Panc1 (cell line): ENCODE measurements around the gene SLC2A1. TPM values are rescaled to one million over a fixed set of nuclear protein-coding genes. Genes with fewer than 3 reads are reported as not detected.

Source experiments
- ATAC-seq: fragments of 200-7000 bp; cut with Tn5 transposase; 2 replicates; pipeline ENCODE4 v1.9.1; 2020; ENCODE audit warnings: mild to moderate bottlenecking, moderate library complexity
- BruUV-seq: library from RNA; stranded (reverse); fragments of 400-500 nt; replicated peaks from 2 replicates; lab custom pipeline; 2021; lab: Mats Ljungman, UMichigan
- CTCF ChIA-PET: fragments of 300-600 bp; sonication (Branson Sonifier 250); formaldehyde crosslinking; loops from one replicate; lab custom pipeline; 2022; ENCODE audit warnings: antibody characterized with exemption; lab: Charles Lee
- POLR2A ChIA-PET: fragments of 300-600 bp; sonication (Branson Sonifier 250); formaldehyde crosslinking; loops from one replicate; lab custom pipeline; 2022; ENCODE audit warnings: antibody characterized with exemption; lab: Charles Lee
- DNase-seq: peaks from one replicate; pipeline ENCODE4 v3.0.0-alpha.2; 2010; ENCODE audit warnings: low read depth, low spot score
- H3K27ac ChIP-seq: 2 replicates; pipeline ENCODE4 v1.5.1; 2011; ENCODE audit warnings: mild to moderate bottlenecking, low read length, inconsistent platforms
- H3K27me3 ChIP-seq: fragments of 200-500 bp; sonication (Bioruptor generic); 2 replicates; pipeline ENCODE4 v1.6.0; 2014; ENCODE audit warnings: low read length, inconsistent platforms; ENCODE audit not compliant: control insufficient read depth, insufficient read depth
- H3K36me3 ChIP-seq: fragments of 200-500 bp; sonication (Bioruptor generic); 2 replicates; pipeline ENCODE4 v1.5.1; 2014; ENCODE audit warnings: inconsistent platforms, mild to moderate bottlenecking, low read length, moderate library complexity; ENCODE audit not compliant: control insufficient read depth, insufficient read depth
- H3K4me1 ChIP-seq: 2 replicates; pipeline ENCODE4 v1.5.1; 2011; ENCODE audit warnings: inconsistent platforms, mild to moderate bottlenecking, low read length, moderate library complexity; ENCODE audit not compliant: control insufficient read depth, insufficient read depth
- H3K4me3 ChIP-seq, 2 experiments: 2 replicates each; pipeline ENCODE4 v1.5.1; 2011 to 2012; ENCODE audit warnings: low read depth in 2 of 2, low read length in 2 of 2, mild to moderate bottlenecking in 2 of 2, inconsistent platforms in 1 of 2, moderate library complexity in 1 of 2
- H3K9me3 ChIP-seq: fragments of 200-500 bp; sonication (Bioruptor generic); 2 replicates; pipeline ENCODE4 v1.5.1; 2014; ENCODE audit warnings: low read depth, mild to moderate bottlenecking, inconsistent platforms, low read length, moderate library complexity; ENCODE audit not compliant: control insufficient read depth, insufficient read depth
- CTCF ChIP-seq: fragments of 450-650 bp; IDR thresholded peaks from 2 replicates; pipeline ENCODE4 v1.5.1; 2017; ENCODE audit warnings: mild to moderate bottlenecking
- POLR2AphosphoS5 ChIP-seq: IDR thresholded peaks from 2 replicates; pipeline ENCODE4 v1.6.1; 2012; ENCODE audit warnings: mild to moderate bottlenecking, low read depth, low read length, moderate library complexity
- SIN3A ChIP-seq: IDR thresholded peaks from 2 replicates; pipeline ENCODE4 v1.6.1; 2012; ENCODE audit warnings: low read depth, mild to moderate bottlenecking, low read length, moderate library complexity, borderline replicate concordance; ENCODE audit not compliant: insufficient read depth
- in situ Hi-C: cut with HindIII; loops from 2 replicates; pipeline ENCODE4 v1.10.0; 2016; ENCODE audit warnings: low sequenced_read_pairs, low pct_unique_long_range_greater_than_20kb
- intact Hi-C: fragments of 100-400 bp; cut with micrococcal nuclease; formaldehyde crosslinking; loops from one replicate; pipeline ENCODE4 v1.10.0; 2022; ENCODE audit not compliant: unreplicated experiment
- total RNA-seq: library from RNA; stranded (reverse); gene quantifications from one replicate; pipeline ENCODE4 v1.2.1, GENCODE V29; 2021; ENCODE audit not compliant: unreplicated experiment
- TF ChIP-seq, protein P1 (sequence below), 2 experiments: IDR thresholded peaks; 2 replicates each; pipeline ENCODE4 v1.6.1; 2011 to 2012; ENCODE audit warnings: low read depth in 2 of 2, control low read depth in 1 of 2, low read length in 1 of 2, mild to moderate bottlenecking in 1 of 2, moderate library complexity in 1 of 2; ENCODE audit not compliant: insufficient read depth in 1 of 2

Gene SLC2A1
- total RNA-seq, 1 experiment from 2014 or later, result 32.9 TPM

DNA sequence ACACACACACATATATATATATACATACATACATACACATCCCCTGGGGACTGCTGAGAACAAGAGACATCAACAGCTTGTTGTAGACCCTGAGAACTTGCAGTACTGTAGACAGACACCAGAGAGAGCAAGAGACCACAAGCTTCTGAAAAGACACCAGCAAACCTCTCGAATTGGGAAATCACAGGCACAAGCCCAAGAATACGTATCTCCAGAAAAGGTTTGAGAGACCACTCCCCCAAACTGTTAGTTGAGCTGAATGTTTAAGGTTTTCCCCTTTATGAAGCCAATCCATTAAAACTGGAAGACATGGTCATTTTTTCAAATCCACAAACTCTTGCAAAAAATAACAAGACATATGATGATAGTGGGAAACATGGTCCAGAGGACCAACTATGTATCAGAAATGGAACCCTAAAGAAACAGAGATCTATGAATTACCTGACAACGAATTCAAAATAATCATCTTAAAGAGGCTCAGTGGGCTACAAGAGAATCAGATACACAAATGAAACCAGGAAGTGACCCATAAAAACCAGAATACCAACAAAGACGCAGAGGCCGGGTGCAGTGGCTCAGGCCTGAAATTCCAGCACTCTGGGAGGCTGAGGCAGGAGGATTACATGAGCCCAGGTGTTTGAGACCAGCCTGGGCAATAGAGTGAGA, 45.1 kb downstream of the SLC2A1 start:
- POLR2A ChIA-PET, result interaction anchor here (0.5 kb wide), 2 partner anchors 133 to 494 kb away, joined by 3 to 8 read pairs; no protein-coding TSS in a partner anchor

GRCh38 chr1:42910985-42911384, 47.7 kb downstream of the SLC2A1 start:
- no peaks in the 10 kb centered on the region for H3K27me3 ChIP-seq
- TF ChIP-seq, protein P1, sequence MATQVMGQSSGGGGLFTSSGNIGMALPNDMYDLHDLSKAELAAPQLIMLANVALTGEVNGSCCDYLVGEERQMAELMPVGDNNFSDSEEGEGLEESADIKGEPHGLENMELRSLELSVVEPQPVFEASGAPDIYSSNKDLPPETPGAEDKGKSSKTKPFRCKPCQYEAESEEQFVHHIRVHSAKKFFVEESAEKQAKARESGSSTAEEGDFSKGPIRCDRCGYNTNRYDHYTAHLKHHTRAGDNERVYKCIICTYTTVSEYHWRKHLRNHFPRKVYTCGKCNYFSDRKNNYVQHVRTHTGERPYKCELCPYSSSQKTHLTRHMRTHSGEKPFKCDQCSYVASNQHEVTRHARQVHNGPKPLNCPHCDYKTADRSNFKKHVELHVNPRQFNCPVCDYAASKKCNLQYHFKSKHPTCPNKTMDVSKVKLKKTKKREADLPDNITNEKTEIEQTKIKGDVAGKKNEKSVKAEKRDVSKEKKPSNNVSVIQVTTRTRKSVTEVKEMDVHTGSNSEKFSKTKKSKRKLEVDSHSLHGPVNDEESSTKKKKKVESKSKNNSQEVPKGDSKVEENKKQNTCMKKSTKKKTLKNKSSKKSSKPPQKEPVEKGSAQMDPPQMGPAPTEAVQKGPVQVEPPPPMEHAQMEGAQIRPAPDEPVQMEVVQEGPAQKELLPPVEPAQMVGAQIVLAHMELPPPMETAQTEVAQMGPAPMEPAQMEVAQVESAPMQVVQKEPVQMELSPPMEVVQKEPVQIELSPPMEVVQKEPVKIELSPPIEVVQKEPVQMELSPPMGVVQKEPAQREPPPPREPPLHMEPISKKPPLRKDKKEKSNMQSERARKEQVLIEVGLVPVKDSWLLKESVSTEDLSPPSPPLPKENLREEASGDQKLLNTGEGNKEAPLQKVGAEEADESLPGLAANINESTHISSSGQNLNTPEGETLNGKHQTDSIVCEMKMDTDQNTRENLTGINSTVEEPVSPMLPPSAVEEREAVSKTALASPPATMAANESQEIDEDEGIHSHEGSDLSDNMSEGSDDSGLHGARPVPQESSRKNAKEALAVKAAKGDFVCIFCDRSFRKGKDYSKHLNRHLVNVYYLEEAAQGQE (IDR thresholded peaks at IDR 0.05; ENCODE audit: insufficient read depth in 1 of 2, low read depth in 2 of 2, low read length in 1 of 2), result no peak
- TF ChIP-seq SIN3A, result no peak
- TF ChIP-seq CTCF, result no peak
- TF ChIP-seq POLR2AphosphoS5, result no peak
- no peaks in the 10 kb centered on the region for H3K36me3 ChIP-seq
- no TSS peak for BruUV-seq
- in situ Hi-C loops (no loop called here), intact Hi-C loops (no loop called here)
- no peak overlapping the region for H3K4me3 ChIP-seq
- H3K27ac ChIP-seq, result no peak overlapping the region
- H3K9me3 ChIP-seq, result no peaks in the 10 kb centered on the region
- POLR2A ChIA-PET, result interaction anchor here (0.5 kb wide), 1 partner anchor 92 kb away, joined by 3 read pairs; no protein-coding TSS in a partner anchor
- no peak for DNase-seq
- CTCF ChIA-PET, result no interaction called here
- H3K4me1 ChIP-seq, result no peaks in the 10 kb centered on the region
- ATAC-seq, result no peak

More for the DNA sequence above, 45.1 kb downstream of the SLC2A1 start:
- peak; percentile 94 for ATAC-seq
- Histone ChIP-seq H3K27me3 (no peaks in the 10 kb centered on the region), H3K4me1 (no peaks in the 10 kb centered on the region), H3K9me3 (no peaks in the 10 kb centered on the region), H3K27ac (no peak overlapping the region), H3K36me3 (no peaks in the 10 kb centered on the region), H3K4me3 (no peak overlapping the region)
- intact Hi-C loops (loop anchor here (1.0 kb wide), 1 partner anchor 160 kb away; no protein-coding TSS in a partner anchor), in situ Hi-C loops (no loop called here)
- CTCF ChIA-PET, result interaction anchor here (0.5 to 2.4 kb wide), 10 partner anchors 9 to 501 kb away, joined by 3 to 89 read pairs (median 4); partner anchors contain the start of genes C1orf50 and P3H1
- BruUV-seq, result no TSS peak
- DNase-seq, result peak; percentile 82
- TF ChIP-seq SIN3A (no peak), CTCF (peak; percentile 72)
